GM12873 (cell line): ENCODE results near the gene EFHD1.

ENCODE experiments used
- CTCF ChIP-seq: IDR thresholded peaks from 2 replicates; pipeline ENCODE4 v1.5.1; 2012; ENCODE audit warnings: low read depth, mild to moderate bottlenecking, moderate library complexity, low read length, control low read depth; ENCODE audit not compliant: insufficient read depth; ENCODE audit errors: missing control alignments

Gene EFHD1

GRCh38 chr2:232698556-232699091 lies 65.2 kb downstream of the EFHD1 start:
- TF ChIP-seq CTCF = no peak

- TF ChIP-seq CTCF = no peak
Observed at GRCh38 chr2:232699110-232699509, 65.7 kb downstream of the EFHD1 start.

GRCh38 chr2:232700154-232700553 lies 66.8 kb downstream of the EFHD1 start:
- TF ChIP-seq CTCF = no peak

- no peak for TF ChIP-seq CTCF
Observed at GRCh38 chr2:232707076-232707475, 73.7 kb downstream of the EFHD1 start.

- TF ChIP-seq CTCF = no peak
Observed at GRCh38 chr2:232713505-232713904, 80.1 kb downstream of the EFHD1 start.

GRCh38 chr2:232714969-232715368 lies 81.6 kb downstream of the EFHD1 start:
- TF ChIP-seq CTCF = no peak

GRCh38 chr2:232721261-232721660 lies 87.9 kb downstream of the EFHD1 start:
- TF ChIP-seq CTCF = no peak
